AG04449 (cell line): Measurements from ENCODE around the gene LEKR1.
"Not testable (repeated sequence)": the region's sequence is repeated elsewhere in the genome, so short reads cannot be mapped to it uniquely, and the experiment has no call there.

Source experiments
- CTCF ChIA-PET: fragments of 350-600 bp; formaldehyde crosslinking; extraction: SDS; loops from one replicate; lab custom pipeline; 2021; ENCODE audit warnings: antibody characterized with exemption; lab: Yijun Ruan, JAX
- POLR2A ChIA-PET: fragments of 400-600, 350-600 bp; formaldehyde crosslinking; extraction: SDS; loops from one replicate; lab custom pipeline; 2020; ENCODE audit warnings: antibody characterized with exemption, inconsistent platforms; lab: Yijun Ruan, JAX
- DNase-seq: peaks from one replicate; pipeline ENCODE4 v3.0.0-alpha.2; 2010; ENCODE audit warnings: low read depth, low spot score
- H3K4me3 ChIP-seq: 2 replicates; pipeline ENCODE4 v1.5.1; 2011; ENCODE audit warnings: low read depth, mild to moderate bottlenecking, control low read depth, low read length
- TF ChIP-seq, protein P1 (sequence below): IDR thresholded peaks from one replicate; pipeline ENCODE4 v1.5.1; 2011; ENCODE audit warnings: mild to moderate bottlenecking, moderate library complexity, low read length, control low read depth, inconsistent platforms; ENCODE audit not compliant: insufficient read depth; ENCODE audit errors: missing control alignments

The LEKR1 gene

DNA sequence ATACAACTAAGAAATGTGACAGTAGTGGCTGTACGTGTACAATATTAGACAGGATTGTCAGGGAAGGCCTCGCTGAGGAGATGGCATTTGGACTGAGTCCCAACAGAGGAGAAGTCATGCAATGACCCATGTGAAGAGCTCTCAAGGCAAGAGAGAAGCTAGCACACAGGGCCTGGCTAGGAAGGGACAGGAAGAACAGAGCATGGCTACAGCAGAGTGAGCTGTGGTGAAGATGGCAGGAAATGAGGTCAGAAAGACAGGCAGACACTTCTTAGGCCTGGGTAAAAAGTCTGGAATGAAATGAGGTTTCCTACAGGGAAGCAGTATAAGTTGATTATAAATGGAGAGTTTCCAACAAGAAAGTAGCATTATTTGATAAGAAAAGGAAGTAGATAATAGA lies 33.2 kb upstream of the LEKR1 start:
- no peak for DNase-seq
- no peak overlapping the region for H3K4me3 ChIP-seq
- TF ChIP-seq, protein P1, sequence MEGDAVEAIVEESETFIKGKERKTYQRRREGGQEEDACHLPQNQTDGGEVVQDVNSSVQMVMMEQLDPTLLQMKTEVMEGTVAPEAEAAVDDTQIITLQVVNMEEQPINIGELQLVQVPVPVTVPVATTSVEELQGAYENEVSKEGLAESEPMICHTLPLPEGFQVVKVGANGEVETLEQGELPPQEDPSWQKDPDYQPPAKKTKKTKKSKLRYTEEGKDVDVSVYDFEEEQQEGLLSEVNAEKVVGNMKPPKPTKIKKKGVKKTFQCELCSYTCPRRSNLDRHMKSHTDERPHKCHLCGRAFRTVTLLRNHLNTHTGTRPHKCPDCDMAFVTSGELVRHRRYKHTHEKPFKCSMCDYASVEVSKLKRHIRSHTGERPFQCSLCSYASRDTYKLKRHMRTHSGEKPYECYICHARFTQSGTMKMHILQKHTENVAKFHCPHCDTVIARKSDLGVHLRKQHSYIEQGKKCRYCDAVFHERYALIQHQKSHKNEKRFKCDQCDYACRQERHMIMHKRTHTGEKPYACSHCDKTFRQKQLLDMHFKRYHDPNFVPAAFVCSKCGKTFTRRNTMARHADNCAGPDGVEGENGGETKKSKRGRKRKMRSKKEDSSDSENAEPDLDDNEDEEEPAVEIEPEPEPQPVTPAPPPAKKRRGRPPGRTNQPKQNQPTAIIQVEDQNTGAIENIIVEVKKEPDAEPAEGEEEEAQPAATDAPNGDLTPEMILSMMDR, result no peak
- POLR2A ChIA-PET, result no interaction called here
- CTCF ChIA-PET, result interaction anchor here (1.4 to 1.6 kb wide), 2 partner anchors 11 to 31 kb away, joined by 4 read pairs; no protein-coding TSS in a partner anchor

GRCh38 chr3:156793400-156793799 lies 32.8 kb upstream of the LEKR1 start:
- DNase-seq, result no peak
- CTCF ChIA-PET, result interaction anchor here (1.4 to 1.6 kb wide), 2 partner anchors 10 to 31 kb away, joined by 4 read pairs; no protein-coding TSS in a partner anchor
- POLR2A ChIA-PET, result no interaction called here
- H3K4me3 ChIP-seq, result no peak overlapping the region
- TF ChIP-seq, protein P1, result no peak

GRCh38 chr3:156793851-156794250 lies 32.3 kb upstream of the LEKR1 start:
- TF ChIP-seq, protein P1, result no peak
- ChIA-PET CTCF (interaction anchor here (1.4 to 1.6 kb wide), 2 partner anchors 10 to 32 kb away, joined by 4 read pairs; no protein-coding TSS in a partner anchor), POLR2A (no interaction called here)
- no peak overlapping the region for H3K4me3 ChIP-seq
- no peak for DNase-seq

- TF ChIP-seq, protein P1, result no peak
- ChIA-PET CTCF (interaction anchor here (1.1 kb wide), 1 partner anchor 12 kb away, joined by 4 read pairs; no protein-coding TSS in a partner anchor), POLR2A (no interaction called here)
- no peak overlapping the region for H3K4me3 ChIP-seq
- no peak for DNase-seq
These were observed 30.2 kb upstream of the LEKR1 start for GRCh38 chr3:156795890-156796481.

- H3K4me3 ChIP-seq, result no peak overlapping the region
- POLR2A ChIA-PET, result no interaction called here
- CTCF ChIA-PET, result no interaction called here
- TF ChIP-seq, protein P1, result no peak
- DNase-seq, result no peak
These were observed 28.8 kb upstream of the LEKR1 start for GRCh38 chr3:156797368-156797767.

GRCh38 chr3:156800287-156800686 lies 25.9 kb upstream of the LEKR1 start:
- DNase-seq, POLR2A ChIA-PET, H3K4me3 ChIP-seq: not testable (repeated sequence)
- CTCF ChIA-PET, result interaction anchor here (1.0 kb wide), 1 partner anchor 13 kb away, joined by 3 read pairs; no protein-coding TSS in a partner anchor

- TF ChIP-seq, protein P1, result no peak
- no peak for DNase-seq
- CTCF ChIA-PET, result no interaction called here
- H3K4me3 ChIP-seq, result no peak overlapping the region
- POLR2A ChIA-PET, result no interaction called here
These were observed 24.4 kb upstream of the LEKR1 start for GRCh38 chr3:156801746-156802145.
